HUES48 (cell line): ENCODE results near the gene HSD3B7.
"Not testable (repeated sequence)": the region's sequence is repeated elsewhere in the genome, so short reads cannot be mapped to it uniquely, and the experiment has no call there.

Experiments
- H3K27ac ChIP-seq: one replicate; pipeline ENCODE4 v1.7.0; 2013; ENCODE audit warnings: low read depth, low read length, inconsistent platforms
- H3K27me3 ChIP-seq: 2 replicates; pipeline ENCODE4 v1.6.1; 2013; ENCODE audit warnings: mild to moderate bottlenecking, low read length; ENCODE audit not compliant: control insufficient read depth, insufficient read depth
- H3K36me3 ChIP-seq: 2 replicates; pipeline ENCODE4 v1.6.1; 2013; ENCODE audit warnings: low read length; ENCODE audit not compliant: control insufficient read depth, insufficient read depth
- H3K4me1 ChIP-seq: 2 replicates; pipeline ENCODE4 v1.6.1; 2013; ENCODE audit warnings: mild to moderate bottlenecking, low read length; ENCODE audit not compliant: control insufficient read depth, insufficient read depth
- H3K4me3 ChIP-seq: 2 replicates; pipeline ENCODE4 v1.5.1; 2013; ENCODE audit warnings: mild to moderate bottlenecking, low read depth, low read length
- H3K9ac ChIP-seq: 2 replicates; pipeline ENCODE4 v1.6.1; 2013; ENCODE audit warnings: mild to moderate bottlenecking, low read depth, low read length, moderate library complexity
- H3K9me3 ChIP-seq: 2 replicates; pipeline ENCODE4 v1.6.1; 2013; ENCODE audit warnings: low read length; ENCODE audit not compliant: control insufficient read depth, insufficient read depth

HSD3B7 gene

DNA sequence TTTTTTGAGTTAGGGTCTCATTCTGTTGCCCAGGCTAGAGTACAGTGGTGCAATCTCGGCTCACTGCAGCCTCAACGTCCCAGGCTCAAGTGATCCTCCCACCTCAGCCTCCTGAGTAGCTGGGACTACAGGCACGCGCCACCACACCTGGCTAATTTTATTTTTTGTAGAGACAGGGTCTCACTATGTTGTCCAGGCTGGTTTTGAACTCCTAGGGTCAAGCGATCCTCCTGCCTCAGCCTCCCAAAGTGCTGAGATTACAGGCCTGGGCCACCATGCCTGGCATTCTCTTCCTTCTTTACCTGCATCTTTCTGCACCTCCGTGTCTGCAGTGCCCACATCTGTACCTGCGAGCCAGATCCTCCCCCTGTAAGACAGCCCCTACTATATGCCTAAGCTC, 26.8 kb downstream of the HSD3B7 start:
- H3K36me3 ChIP-seq, H3K9ac ChIP-seq, H3K27ac ChIP-seq, H3K4me3 ChIP-seq, H3K27me3 ChIP-seq, H3K9me3 ChIP-seq: not testable (repeated sequence)
- H3K4me1 ChIP-seq: peaks cover 13% of the 10 kb centered on the region

DNA sequence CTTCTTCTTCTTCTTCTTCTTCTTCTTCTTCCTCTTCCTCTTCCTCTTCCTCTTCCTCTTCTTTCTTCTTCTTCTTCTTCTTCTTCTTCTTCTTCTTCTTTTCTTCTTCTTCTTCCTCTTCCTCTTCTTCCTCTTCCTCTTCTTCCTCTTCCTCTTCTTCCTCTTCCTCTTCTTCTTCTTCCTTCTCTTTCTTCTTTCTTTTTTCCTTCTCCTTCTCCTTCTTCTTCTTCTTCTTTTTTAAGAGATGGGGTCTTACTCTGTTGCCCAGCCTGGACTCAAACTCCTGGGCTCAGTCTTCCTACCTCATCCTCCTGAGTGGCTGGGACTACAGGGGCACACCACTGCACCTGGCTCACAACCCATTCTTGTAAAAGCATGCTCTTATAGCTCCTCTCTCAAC, 28.3 kb downstream of the HSD3B7 start:
- not testable (repeated sequence) for H3K27ac ChIP-seq, H3K9ac ChIP-seq, H3K27me3 ChIP-seq, H3K9me3 ChIP-seq, H3K36me3 ChIP-seq, H3K4me3 ChIP-seq
- peaks cover 13% of the 10 kb centered on the region for H3K4me1 ChIP-seq

DNA sequence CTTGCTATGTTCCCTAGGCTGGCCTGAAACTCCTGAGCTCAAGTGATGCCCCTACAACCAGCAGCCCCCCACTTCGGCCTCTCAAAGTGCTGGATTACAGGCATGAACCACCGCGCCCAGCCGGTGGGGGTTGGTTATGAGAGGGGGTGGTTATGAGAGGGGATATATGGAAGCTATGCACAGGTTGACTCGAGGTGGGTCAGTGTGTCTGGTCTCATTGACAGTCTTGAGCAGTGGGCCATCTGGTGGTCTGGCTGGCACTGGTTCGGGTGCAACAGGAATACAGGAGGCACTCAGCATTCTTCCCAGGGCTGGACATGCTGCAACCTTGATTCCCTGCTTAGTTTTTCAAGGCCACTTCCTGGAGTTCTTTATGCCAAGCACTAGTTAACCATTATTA, 31.0 kb downstream of the HSD3B7 start:
- H3K27ac ChIP-seq: no peak overlapping the region
- no peak overlapping the region for H3K9ac ChIP-seq
- peaks cover 5% of the 10 kb centered on the region; the same call in 1 of the 2 replicates for H3K27me3 ChIP-seq
- H3K9me3 ChIP-seq: no peaks in the 10 kb centered on the region
- H3K36me3 ChIP-seq: no peaks in the 10 kb centered on the region
- H3K4me1 ChIP-seq: peaks cover under 1% of the 10 kb centered on the region; the same call in 1 of the 2 replicates
- no peak overlapping the region for H3K4me3 ChIP-seq

DNA sequence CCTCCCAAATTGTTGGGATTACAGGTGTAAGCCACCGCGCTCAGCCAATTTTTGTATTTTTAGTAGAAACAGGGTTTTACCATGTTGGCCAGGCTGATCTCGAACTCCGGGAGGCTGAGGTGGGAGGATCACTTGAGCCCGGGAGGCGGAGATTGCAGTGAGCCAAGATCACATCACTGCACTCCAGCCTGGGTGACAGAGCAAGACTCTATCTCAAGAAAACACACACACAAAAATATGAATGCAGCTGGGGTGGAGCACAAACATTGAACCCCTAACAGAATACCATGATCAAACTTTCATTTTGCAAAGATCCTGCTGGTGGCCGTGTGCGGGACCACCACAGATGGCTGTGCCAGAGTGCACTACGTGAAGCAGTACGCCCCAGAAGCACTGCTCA, 32.7 kb downstream of the HSD3B7 start:
- H3K36me3 ChIP-seq, H3K27me3 ChIP-seq, H3K4me1 ChIP-seq, H3K9me3 ChIP-seq, H3K27ac ChIP-seq, H3K4me3 ChIP-seq, H3K9ac ChIP-seq: not testable (repeated sequence)

DNA sequence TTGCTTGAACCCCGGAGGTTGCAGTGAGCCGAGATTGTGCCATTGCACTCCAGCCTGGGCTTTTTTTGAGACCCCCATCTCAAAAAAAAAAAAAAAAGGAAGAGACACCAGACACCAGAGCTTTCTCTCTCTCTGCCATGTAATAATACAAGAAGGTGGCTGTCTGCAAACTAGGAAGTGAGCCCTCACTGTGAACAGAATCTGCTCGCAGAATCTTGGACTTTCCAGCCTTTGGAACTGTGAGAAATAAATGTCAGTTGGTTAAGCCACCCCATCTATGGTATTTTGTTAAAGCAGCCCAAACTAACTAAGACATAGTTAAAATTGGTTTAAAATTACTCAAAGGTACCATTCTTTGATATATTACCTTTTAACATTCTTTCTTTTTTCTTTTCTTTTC, 35.5 kb downstream of the HSD3B7 start:
- Histone ChIP-seq H3K36me3 (no peaks in the 10 kb centered on the region), H3K9ac (no peak overlapping the region), H3K27me3 (no peaks in the 10 kb centered on the region), H3K27ac (no peak overlapping the region), H3K4me3 (no peak overlapping the region), H3K4me1 (no peaks in the 10 kb centered on the region), H3K9me3 (no peaks in the 10 kb centered on the region)

DNA sequence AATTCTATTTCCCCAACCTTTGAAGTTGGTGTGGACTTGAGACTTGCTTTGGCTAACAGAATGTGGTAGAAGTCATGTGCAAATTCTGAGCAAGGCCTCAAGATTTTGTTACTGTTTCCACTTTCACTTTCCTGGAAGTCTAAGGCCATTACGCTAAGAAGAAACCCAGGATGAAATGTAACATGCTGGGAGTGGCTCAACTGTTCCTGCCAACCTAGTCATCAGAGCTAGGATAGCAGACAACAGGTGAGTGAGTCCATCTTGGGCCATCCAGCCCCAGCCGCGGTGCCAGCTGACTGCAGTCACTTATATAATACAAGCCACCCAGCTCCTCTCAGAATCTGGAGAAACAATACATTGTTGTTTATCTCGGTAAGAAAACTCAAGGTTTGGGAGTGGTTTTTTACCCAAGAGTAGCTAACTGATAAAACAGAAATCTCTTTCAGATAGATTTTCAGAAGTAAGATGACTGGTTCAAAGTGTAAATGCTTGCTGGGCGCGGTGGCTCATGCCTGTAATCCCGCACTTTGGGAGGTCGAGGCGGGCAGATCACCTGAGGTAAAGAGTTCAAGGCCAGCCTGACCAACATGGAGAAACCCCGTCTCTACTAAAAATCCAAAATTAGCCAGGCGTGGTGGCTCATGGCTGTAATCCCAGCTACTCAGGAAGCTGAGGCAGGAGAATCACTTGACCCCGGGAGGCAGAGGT, 37.7 kb downstream of the HSD3B7 start:
- Histone ChIP-seq H3K27me3 (no peaks in the 10 kb centered on the region), H3K9ac (no peak overlapping the region)

DNA sequence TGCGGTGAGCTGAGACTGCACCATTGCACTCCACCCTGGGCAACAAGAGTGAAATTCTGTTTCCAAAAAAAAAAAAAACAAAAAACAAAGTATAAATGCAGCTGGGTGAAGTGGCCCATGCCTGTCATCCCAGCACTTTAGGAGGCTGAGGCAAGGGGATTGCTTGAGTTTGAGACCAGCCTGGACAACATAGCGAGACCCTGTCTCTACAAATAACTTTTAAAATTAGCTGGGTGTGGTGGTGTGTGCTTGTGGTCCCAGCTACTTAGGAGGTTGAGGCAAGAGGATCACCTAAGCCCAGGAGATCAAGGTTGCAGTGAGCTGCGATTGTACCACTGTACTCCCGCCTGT, 38.2 kb downstream of the HSD3B7 start:
- Histone ChIP-seq H3K36me3 (no peaks in the 10 kb centered on the region), H3K9me3 (no peaks in the 10 kb centered on the region), H3K27me3 (no peaks in the 10 kb centered on the region), H3K4me1 (no peaks in the 10 kb centered on the region), H3K27ac (no peak overlapping the region), H3K9ac (no peak overlapping the region), H3K4me3 (no peak overlapping the region)

More for the DNA sequence above, 37.7 kb downstream of the HSD3B7 start:
- no peaks in the 10 kb centered on the region for H3K4me1 ChIP-seq
- no peak overlapping the region for H3K4me3 ChIP-seq
- H3K27ac ChIP-seq: no peak overlapping the region
- no peaks in the 10 kb centered on the region for H3K36me3 ChIP-seq
- H3K9me3 ChIP-seq: no peaks in the 10 kb centered on the region

DNA sequence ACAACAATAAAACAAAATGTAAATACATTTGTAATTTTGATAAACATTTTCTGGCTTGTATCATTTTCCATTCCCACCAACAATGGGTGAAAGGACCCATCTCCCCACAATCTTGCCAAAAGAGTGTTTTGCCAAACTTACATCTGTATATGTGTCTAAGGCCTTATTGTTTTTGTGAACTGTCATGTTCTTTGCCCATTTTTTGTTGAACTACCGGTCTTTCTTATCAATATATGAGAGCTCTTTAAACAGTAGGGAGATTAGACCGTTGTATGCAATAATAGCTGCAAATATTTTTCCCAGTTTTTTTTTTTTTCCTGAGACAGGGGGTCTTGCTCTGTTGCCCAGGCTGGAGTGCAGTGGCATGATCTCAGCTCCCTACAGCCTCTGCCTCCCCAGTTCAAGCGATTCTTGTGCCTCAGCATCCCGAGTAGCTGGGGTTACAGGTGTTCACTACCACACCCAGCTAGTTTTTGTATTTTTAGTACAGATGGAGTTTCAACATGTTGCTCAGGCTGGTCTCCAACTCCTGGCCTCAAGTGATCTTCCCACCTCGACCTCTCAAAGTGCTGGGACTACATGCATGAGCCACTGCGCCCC, 38.7 kb downstream of the HSD3B7 start:
- H3K9ac ChIP-seq: no peak overlapping the region
- no peaks in the 10 kb centered on the region for H3K4me1 ChIP-seq
- no peaks in the 10 kb centered on the region for H3K27me3 ChIP-seq
- H3K4me3 ChIP-seq: no peak overlapping the region
- H3K9me3 ChIP-seq: no peaks in the 10 kb centered on the region
- H3K36me3 ChIP-seq: no peaks in the 10 kb centered on the region
- no peak overlapping the region for H3K27ac ChIP-seq

DNA sequence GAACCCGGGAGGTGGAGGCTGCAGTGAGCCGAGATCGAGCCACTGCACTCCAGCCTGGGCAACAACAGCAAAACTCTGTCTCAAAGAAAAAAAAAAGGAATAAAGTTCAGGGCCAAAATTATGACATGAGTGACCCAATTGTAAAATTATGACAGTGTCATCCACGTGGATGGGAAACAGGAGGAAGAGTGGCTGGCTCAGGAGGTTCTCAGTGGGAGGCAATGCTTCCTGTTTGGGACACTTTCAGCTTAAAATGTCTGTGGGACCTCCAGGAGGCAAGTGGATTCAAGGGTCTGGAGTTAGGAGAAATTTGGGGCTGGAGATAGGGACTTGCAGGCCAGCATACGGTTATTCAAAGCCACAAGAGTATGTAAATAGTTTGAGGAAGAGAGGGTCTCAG, 40.3 kb downstream of the HSD3B7 start:
- no peak overlapping the region for H3K27ac ChIP-seq
- no peak overlapping the region for H3K9ac ChIP-seq
- no peaks in the 10 kb centered on the region for H3K27me3 ChIP-seq
- no peak overlapping the region for H3K4me3 ChIP-seq
- no peaks in the 10 kb centered on the region for H3K36me3 ChIP-seq
- H3K4me1 ChIP-seq: no peaks in the 10 kb centered on the region
- H3K9me3 ChIP-seq: no peaks in the 10 kb centered on the region

DNA sequence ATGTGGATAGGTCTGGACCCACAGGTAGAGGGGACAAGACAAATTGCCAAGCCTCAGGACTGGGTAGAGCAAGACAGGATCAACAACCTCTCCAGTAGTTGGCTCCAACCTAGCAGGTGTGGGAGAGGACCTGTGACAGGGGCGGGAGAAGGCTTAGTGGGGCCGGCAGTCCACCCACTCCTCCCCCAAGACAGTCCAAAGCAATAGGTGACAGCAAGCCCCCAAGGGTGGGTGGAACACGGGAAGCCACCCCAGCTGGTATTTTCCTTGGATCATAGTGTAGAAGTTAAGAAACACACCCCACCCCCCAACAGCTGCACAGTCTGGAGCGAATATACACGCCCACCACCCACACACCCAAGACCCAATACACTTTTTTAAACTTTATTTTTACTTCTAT, 44.3 kb downstream of the HSD3B7 start:
- H3K27ac ChIP-seq: no peak overlapping the region
- no peak overlapping the region for H3K9ac ChIP-seq
- H3K27me3 ChIP-seq: no peaks in the 10 kb centered on the region
- H3K36me3 ChIP-seq: no peaks in the 10 kb centered on the region
- no peaks in the 10 kb centered on the region for H3K9me3 ChIP-seq
- no peak overlapping the region for H3K4me3 ChIP-seq
- H3K4me1 ChIP-seq: no peaks in the 10 kb centered on the region

DNA sequence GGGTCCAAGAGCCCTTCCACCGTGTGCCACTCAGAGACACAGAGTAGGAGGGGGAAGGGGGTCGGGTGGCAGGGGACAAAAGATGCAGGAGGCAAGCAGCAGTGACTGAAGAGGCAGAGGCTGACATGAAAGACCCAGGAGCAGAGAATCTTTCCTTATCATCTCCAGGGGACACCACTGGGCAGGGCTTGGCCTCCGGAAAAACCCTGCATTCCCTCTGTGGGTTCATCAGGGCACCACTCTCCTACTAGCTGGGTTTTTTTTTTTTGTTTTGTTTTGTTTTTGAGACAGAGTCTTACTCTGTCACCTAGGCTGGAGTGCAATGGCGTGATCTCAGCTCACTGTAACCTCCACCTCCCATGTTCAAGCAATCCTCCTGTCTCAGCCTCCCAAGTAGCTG, 46.3 kb downstream of the HSD3B7 start:
- no peaks in the 10 kb centered on the region for H3K27me3 ChIP-seq
- H3K36me3 ChIP-seq: no peaks in the 10 kb centered on the region
- H3K4me1 ChIP-seq: no peaks in the 10 kb centered on the region
- H3K4me3 ChIP-seq: no peak overlapping the region
- H3K9ac ChIP-seq: no peak overlapping the region
- H3K9me3 ChIP-seq: no peaks in the 10 kb centered on the region
- no peak overlapping the region for H3K27ac ChIP-seq
